Measurements from ENCODE around the gene KLHL24. TPM values are rescaled to one million over a fixed set of nuclear protein-coding genes. Genes with fewer than 3 reads are reported as not detected.

Gene KLHL24
- total and polyA plus RNA-seq, 2 experiments from 2014 or later: 8.2 to 51.0 TPM

GRCh38 chr3:183592821-183593220, 42.6 kb upstream of the KLHL24 start:
- Mint-ChIP-seq H3K9me3 (peaks cover 4% of the 10 kb centered on the region), H3K27me3 (ENCODE audit: insufficient read depth, low read depth, poor library complexity) (peaks cover 2% of the 10 kb centered on the region), H3K4me3 (no peak overlapping the region), H3K36me3 (ENCODE audit: low read depth) (peaks cover 4% of the 10 kb centered on the region; the same call in 1 of the 3 replicates), H3K27ac (no peak overlapping the region), H3K4me1 (peaks cover 21% of the 10 kb centered on the region)
- no peak overlapping the region for H3K4me3 ChIP-seq
- no peak overlapping the region for H3K27ac ChIP-seq (ENCODE audit: low read depth)
- H3F3A ChIP-seq (replicated peaks; ENCODE audit: low read depth): no peaks in the 10 kb centered on the region
- H3K27me3 ChIP-seq (ENCODE audit: insufficient read depth): no peaks in the 10 kb centered on the region
- no peaks in the 10 kb centered on the region for H4K20me1 ChIP-seq (replicated peaks; ENCODE audit: insufficient read depth)
- H2AFZ ChIP-seq: peak overlapping the region; percentile 7; the same call in 1 of the 2 replicates
- no peaks in the 10 kb centered on the region for H3K79me2 ChIP-seq (replicated peaks; ENCODE audit: insufficient read depth)
- no peak overlapping the region for H3K4me2 ChIP-seq
- peaks cover 18% of the 10 kb centered on the region for H3K4me1 ChIP-seq (ENCODE audit: insufficient read depth)
- no peaks in the 10 kb centered on the region for H3K9me2 ChIP-seq (ENCODE audit: insufficient read depth)
- no peak for ATAC-seq
- H3K36me3 ChIP-seq (ENCODE audit: insufficient read depth): no peaks in the 10 kb centered on the region
- TF ChIP-seq, protein P1, sequence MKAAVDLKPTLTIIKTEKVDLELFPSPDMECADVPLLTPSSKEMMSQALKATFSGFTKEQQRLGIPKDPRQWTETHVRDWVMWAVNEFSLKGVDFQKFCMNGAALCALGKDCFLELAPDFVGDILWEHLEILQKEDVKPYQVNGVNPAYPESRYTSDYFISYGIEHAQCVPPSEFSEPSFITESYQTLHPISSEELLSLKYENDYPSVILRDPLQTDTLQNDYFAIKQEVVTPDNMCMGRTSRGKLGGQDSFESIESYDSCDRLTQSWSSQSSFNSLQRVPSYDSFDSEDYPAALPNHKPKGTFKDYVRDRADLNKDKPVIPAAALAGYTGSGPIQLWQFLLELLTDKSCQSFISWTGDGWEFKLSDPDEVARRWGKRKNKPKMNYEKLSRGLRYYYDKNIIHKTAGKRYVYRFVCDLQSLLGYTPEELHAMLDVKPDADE (IDR thresholded peaks at IDR 0.05): no peak
- no peak for TF ChIP-seq NANOG (IDR thresholded peaks at IDR 0.05; ENCODE audit: borderline replicate concordance)
- no peak for TF ChIP-seq EZH2 (IDR thresholded peaks at IDR 0.05; ENCODE audit: low read depth, unreplicated experiment)
- TF ChIP-seq POLR2AphosphoS5 (IDR thresholded peaks at IDR 0.05; ENCODE audit: low read depth): no peak
- no peak for TF ChIP-seq CREB1 (CRISPR knock-in tag; IDR thresholded peaks at IDR 0.05; ENCODE audit: low read depth)
- TF ChIP-seq, protein P2, sequence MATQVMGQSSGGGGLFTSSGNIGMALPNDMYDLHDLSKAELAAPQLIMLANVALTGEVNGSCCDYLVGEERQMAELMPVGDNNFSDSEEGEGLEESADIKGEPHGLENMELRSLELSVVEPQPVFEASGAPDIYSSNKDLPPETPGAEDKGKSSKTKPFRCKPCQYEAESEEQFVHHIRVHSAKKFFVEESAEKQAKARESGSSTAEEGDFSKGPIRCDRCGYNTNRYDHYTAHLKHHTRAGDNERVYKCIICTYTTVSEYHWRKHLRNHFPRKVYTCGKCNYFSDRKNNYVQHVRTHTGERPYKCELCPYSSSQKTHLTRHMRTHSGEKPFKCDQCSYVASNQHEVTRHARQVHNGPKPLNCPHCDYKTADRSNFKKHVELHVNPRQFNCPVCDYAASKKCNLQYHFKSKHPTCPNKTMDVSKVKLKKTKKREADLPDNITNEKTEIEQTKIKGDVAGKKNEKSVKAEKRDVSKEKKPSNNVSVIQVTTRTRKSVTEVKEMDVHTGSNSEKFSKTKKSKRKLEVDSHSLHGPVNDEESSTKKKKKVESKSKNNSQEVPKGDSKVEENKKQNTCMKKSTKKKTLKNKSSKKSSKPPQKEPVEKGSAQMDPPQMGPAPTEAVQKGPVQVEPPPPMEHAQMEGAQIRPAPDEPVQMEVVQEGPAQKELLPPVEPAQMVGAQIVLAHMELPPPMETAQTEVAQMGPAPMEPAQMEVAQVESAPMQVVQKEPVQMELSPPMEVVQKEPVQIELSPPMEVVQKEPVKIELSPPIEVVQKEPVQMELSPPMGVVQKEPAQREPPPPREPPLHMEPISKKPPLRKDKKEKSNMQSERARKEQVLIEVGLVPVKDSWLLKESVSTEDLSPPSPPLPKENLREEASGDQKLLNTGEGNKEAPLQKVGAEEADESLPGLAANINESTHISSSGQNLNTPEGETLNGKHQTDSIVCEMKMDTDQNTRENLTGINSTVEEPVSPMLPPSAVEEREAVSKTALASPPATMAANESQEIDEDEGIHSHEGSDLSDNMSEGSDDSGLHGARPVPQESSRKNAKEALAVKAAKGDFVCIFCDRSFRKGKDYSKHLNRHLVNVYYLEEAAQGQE (IDR thresholded peaks at IDR 0.05; ENCODE audit: unreplicated experiment): no peak
- DNase-seq (ENCODE audit: low spot score): no peak

GRCh38 chr3:183594636-183595035, 40.8 kb upstream of the KLHL24 start:
- H3K9me2 ChIP-seq (ENCODE audit: insufficient read depth): no peaks in the 10 kb centered on the region
- no peak for ATAC-seq
- no peaks in the 10 kb centered on the region for H3K36me3 ChIP-seq (ENCODE audit: insufficient read depth)
- peaks cover 12% of the 10 kb centered on the region for H3K36me3 Mint-ChIP-seq (ENCODE audit: low read depth)
- H3K27ac ChIP-seq (ENCODE audit: low read depth): no peak overlapping the region
- H3K79me2 ChIP-seq (replicated peaks; ENCODE audit: insufficient read depth): no peaks in the 10 kb centered on the region
- no peaks in the 10 kb centered on the region for H4K20me1 ChIP-seq (replicated peaks; ENCODE audit: insufficient read depth)
- H3K4me3 Mint-ChIP-seq: no peak overlapping the region
- no peak overlapping the region for H3K4me3 ChIP-seq
- H3K27me3 ChIP-seq (ENCODE audit: insufficient read depth): no peaks in the 10 kb centered on the region
- peaks cover 13% of the 10 kb centered on the region for H3K9me3 Mint-ChIP-seq
- no peak overlapping the region for H3K4me2 ChIP-seq
- H2AFZ ChIP-seq: no peak overlapping the region
- H3K4me1 Mint-ChIP-seq: peaks cover 21% of the 10 kb centered on the region
- no peaks in the 10 kb centered on the region for H3F3A ChIP-seq (replicated peaks; ENCODE audit: low read depth)
- H3K27ac Mint-ChIP-seq: no peak overlapping the region
- peaks cover 2% of the 10 kb centered on the region for H3K27me3 Mint-ChIP-seq (ENCODE audit: insufficient read depth, low read depth, poor library complexity)
- peaks cover 18% of the 10 kb centered on the region for H3K4me1 ChIP-seq (ENCODE audit: insufficient read depth)
- DNase-seq (ENCODE audit: low spot score): no peak
- TF ChIP-seq ZNF114 (CRISPR knock-in tag; IDR thresholded peaks at IDR 0.05) (no peak), ZNF331 (CRISPR knock-in tag; IDR thresholded peaks at IDR 0.05; ENCODE audit: low read depth) (no peak), STAT1 (IDR thresholded peaks at IDR 0.05; ENCODE audit: unreplicated experiment) (no peak)
- TF ChIP-seq, protein P3, sequence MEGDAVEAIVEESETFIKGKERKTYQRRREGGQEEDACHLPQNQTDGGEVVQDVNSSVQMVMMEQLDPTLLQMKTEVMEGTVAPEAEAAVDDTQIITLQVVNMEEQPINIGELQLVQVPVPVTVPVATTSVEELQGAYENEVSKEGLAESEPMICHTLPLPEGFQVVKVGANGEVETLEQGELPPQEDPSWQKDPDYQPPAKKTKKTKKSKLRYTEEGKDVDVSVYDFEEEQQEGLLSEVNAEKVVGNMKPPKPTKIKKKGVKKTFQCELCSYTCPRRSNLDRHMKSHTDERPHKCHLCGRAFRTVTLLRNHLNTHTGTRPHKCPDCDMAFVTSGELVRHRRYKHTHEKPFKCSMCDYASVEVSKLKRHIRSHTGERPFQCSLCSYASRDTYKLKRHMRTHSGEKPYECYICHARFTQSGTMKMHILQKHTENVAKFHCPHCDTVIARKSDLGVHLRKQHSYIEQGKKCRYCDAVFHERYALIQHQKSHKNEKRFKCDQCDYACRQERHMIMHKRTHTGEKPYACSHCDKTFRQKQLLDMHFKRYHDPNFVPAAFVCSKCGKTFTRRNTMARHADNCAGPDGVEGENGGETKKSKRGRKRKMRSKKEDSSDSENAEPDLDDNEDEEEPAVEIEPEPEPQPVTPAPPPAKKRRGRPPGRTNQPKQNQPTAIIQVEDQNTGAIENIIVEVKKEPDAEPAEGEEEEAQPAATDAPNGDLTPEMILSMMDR (conservative IDR thresholded peaks at IDR 0.05; ENCODE audit: low read depth in 2 of 2): no peak
